Stimulated activated CD4-positive, alpha-beta T cell treated with anti-CD3 and anti-CD28 coated beads, Interleukin-4, amount 100 ng/mL, for 24 hours (primary cell): ENCODE measurements around the gene CATSPERD.
"Not testable (repeated sequence)": the region's sequence is repeated elsewhere in the genome, so short reads cannot be mapped to it uniquely, and the experiment has no call there.

Source experiments
- DNase-seq: peaks from one replicate; pipeline ENCODE4 v3.0.0-alpha.2; 2020

Gene CATSPERD

DNA sequence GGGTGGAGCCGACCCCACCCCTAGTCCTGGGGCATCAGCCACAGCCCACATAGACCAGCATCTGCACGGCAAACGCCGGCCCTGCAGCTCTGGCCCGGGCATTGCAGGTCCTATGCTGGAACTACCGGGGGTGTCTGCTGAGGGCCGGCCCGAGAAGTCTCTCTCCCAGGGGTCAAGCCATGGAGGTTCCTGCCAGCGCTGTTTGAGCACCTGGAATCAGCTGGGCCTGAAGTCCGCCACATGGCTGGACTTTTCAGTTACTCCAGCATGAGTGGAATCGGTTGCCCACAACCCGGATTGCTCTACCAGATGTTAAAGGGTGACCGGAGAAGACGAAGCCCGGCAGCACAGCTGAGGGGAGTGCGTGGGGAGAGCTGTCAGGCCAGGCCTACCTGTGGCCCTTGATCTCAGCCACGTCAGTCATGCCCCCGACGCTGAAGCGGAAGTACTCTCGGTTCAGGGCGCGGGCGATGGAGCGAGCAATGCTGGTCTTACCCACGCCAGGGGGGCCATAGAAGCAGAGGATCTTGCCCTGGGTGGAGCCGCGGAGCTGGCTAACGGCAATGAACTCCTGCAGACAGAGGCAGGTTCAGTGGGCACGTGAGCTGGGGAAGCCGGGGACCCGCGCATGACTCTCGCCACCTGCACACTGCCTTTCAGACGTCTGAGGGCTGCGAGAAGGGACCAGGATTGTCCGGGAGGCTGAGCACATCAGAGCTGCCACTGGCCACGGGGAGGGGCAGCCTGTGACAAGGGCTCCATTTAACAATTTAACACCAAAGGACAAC lies 21.6 kb upstream of the CATSPERD start:
- DNase-seq, result no peak

DNA sequence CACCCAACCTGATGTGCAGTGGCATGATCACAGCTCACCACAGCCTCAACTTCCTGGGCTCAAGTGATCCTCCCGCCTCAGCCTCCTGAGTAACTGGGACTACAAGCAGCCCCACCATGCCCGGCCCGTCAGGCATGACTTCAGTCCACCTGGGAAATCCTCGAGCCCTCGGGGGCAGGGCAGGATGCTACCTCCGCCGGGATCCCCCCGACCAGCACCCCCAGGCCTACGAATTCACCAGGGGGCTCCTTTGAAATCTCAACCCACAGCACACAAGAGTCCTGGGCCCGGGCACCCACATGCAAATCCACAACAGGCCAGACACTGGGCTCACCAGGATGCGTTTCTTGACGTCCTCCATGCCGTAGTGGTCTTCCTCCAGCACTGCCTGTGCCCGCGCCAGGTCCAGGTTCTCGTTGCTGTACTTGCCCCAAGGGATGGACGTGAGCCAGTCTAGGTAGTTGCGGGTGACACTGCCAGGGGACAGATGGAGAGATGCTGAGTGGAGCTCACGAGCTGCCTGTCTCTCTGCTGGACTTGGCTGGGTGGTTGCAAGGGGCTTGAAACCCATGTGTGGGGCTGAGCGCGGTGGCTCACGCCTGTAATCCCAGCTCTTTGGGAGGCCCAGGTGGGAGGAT lies 19.9 kb upstream of the CATSPERD start:
- DNase-seq, result no peak

DNA sequence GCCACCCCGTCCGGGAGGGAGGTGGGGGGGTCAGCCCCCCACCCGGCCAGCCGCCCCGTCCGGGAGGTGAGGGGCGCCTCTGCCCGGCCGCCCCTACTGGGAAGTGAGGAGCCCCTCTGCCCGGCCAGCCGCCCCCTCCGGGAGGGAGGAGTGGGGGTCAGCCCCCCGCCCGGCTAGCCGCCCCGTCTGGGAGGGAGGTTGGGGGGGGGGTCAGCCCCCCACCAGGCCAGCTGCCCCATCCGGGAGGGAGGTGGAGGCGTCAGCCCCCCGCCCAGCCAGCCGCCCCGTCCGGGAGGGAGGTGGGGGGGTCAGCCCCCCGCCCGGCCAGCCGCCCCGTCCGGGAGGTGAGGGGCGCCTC lies 18.4 kb upstream of the CATSPERD start:
- not testable (repeated sequence) for DNase-seq

DNA sequence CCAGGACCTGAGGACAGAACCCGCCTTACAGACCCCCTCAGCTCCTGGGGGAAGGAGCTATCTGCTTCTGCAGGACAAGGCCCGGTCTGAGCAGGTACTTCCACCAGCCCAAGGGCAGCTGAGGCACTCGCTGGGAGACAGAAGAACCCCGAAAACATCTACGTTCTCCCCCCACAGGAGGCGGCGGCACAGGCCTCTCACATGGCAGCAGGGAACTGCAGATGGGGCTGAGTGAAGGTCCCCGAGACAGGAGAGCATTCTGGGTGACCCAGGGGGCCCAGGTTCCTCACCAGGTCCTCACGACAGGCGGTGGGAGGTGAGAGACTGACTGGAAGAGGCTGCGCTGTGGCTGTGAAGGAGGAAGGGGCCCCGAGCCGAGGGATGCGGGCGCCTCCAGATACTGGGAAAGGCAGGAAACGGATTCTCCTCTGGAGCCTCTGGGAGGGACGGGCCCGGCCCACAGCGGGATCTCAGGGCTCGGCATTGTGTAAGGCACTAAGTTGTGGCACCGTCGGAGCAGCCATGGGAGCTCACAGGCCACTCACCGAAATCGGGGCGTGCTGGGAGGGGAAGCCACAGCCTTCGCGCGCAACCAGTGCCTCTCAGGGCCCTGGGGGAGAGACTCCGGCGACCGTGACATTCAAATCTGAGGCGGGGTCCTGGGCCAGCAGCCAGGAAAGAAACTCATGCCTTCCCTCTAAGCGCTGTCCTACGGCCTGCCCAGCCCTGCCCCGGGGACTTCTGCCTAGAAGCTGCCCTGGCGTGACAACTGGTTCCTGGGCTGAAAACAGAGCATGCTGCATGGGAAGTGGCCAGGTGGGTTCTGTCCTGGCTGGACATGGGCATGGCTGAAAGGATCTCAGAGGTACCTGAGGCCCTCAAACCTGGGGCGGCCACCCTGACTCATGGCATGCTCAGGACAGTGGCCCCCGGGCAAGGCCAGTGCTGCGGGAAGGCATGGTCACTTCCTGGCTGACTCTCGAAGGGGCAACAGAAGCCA lies 16.3 kb upstream of the CATSPERD start:
- DNase-seq, result no peak

DNA sequence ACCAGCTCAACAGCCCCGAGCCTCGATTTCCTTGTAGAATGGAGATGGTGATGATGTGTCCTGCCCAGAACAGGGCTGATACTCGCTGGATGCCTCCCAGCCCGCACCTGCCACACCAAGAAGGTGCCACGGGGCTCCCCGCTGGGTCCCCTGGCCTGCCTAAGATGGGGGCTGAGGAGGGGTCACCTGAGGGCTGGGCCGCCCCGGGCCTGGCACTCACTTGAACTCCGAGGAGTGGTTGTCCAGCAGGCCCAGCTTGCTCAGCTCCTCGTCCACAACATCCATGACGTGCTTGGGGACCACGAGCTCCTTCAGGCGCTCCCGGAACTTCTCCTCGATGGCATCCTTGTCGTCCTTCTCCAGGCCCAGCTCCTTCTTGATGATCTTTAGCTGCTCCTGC lies 14.9 kb upstream of the CATSPERD start:
- DNase-seq, result no peak

DNA sequence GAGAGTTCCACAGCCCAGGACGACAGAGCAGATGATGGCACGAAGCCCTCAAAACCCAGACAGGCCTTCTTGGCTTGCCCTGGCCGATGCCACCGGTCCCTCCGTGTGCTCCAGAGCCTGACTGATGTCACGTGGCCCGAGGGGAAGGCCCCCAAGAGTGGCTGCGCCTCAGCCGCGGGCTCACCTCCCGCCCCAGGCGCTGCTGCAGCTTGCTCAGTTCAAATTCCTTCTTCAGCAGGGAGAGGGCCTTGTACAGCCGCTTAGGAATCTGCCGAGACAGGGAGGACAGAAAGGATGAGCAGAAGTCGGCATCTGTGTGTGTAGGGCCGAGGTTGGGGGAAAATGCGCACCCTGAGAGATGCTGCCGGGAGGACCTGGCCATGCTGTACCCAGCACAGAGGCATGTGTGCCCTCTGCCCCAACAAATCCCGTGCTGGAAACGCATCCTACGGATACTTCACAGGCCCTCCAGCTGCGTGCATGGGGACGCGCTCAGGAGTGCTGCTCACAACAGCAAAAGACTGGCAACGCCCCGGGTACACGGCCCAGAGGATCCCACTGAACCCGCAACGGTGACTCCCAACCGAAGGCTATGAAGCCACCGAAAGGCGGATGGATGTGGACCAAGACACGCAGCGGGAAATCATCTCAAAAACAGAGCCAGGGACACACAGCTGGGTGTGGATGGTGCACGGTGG lies 13.4 kb upstream of the CATSPERD start:
- no peak for DNase-seq

DNA sequence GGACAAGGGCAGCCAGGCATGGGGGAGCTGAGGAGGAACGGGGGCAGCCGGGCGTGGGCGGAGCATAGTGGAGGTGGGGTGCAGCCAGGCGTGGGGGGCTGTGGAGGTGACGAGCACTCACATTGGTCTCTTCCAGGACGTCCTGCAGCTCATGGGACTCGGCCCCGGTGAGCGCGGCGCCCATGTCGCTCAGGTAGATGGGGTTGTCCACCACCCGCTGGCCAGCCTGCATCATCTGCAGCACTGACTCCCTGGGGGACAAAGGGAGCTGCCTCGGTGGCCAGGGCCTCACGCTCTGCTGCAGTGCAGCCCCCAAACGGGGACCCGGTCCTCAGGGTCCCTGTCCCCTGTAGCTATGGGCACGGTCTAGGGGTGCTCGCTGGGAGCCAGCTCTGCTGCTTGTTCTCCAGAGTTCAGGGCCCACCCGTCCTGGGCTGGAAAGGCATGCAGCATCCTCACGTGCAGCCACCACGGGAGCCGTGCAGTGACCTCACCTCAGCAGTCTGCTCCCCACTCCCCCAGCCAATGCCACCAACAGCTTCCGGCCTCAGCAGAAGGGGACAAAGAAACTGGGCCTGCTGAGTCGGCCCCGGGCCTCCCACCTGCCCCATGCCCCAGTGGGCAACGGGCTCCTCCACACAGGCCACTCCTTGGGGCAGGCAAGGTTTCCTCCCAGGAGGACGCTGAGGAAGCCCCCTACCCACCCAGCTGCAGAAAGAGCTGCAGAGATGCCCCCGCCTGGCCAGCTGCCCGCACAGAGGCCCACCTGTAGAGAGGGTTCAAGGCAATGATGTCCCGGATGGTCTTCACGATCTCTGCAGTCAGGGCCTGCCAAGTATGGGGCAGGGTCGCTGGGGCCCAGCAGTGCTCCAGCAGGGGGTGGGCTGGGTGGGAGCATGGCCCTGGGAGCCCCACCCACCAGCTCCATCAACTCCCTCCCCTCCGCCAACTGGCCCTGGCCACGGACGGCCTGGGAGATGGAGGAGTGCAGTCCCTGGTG lies 12.6 kb upstream of the CATSPERD start:
- DNase-seq, result no peak

DNA sequence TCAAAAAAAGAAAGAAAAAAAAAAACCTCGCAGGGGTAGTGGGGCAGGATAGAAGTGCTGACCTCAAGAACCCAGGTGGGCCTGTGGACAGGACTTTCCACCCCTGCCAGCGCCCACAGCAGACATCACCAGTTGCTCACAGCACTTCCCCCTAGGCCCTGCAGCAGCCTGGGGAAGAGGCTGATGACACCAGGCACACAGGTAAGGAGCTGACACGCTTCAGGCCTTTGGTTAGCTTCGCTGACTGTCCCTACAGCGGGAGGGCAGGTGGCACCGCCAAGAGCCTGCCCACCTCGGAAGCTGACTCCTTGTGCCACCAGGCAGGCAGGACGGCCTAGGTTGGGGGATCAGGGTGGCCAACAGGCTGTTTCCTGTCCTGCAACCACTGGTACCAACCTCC lies 9.4 kb upstream of the CATSPERD start:
- no peak for DNase-seq

DNA sequence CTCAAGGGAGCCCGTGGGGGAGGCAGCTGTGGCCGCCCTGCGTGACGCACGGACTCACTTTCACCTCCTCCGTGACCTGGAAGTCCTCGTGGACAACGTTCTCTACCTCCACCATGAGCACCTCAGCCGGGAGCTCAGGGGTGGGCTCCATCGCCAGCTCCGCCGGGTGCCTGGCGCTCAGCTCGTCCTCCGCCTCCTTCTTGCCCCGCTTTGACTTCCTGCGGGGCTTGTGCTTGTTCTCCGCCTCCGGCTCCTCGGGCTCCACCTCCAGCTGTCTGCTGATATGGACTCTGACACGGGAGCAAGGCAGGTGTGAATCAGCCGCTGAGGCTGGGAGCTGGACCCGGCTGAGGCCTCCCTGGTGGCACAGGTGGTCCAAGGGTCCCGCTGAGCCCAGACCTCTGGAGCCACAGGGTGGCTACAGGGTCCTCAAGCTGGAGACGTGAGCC lies 8.7 kb upstream of the CATSPERD start:
- DNase-seq, result no peak

DNA sequence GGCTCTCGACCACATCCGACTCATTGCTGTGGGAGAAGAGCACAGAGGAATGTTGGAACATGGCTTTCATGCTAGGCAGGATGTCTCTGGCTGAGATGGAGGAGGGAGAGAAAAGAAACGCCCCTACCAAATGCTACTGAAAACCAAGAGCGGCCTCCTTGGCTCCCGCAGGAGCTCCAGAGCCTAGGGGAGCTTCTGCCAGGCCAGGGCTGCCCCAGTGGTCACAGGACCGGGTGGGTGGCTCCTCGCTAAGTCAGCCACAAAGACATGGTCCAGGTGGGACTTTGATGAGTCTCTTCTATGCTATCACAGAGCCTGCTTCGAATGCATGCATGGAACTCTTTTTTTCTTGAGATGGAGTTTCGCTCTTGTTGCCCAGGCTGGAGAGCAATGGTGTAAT lies 7.2 kb upstream of the CATSPERD start:
- DNase-seq, result no peak

DNA sequence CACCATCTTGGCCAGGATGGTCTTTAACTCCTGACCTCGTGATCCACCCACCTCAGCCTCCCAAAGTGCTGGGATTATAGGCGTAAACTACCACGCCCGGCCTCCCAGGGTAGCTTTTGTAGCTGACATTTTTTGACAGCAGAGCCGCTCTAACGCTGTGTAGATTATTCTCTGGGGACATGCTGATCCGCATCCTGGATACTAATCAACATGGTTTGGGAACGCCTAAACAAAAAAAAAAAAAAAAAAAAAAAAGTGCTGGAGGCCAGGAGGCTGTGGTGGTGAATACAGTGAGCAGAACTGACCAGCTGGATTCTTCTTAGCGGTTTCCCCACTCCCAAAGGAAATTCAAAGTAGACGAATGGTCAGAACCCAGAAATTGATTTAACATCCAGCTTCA lies 5.6 kb upstream of the CATSPERD start:
- DNase-seq, result no peak

DNA sequence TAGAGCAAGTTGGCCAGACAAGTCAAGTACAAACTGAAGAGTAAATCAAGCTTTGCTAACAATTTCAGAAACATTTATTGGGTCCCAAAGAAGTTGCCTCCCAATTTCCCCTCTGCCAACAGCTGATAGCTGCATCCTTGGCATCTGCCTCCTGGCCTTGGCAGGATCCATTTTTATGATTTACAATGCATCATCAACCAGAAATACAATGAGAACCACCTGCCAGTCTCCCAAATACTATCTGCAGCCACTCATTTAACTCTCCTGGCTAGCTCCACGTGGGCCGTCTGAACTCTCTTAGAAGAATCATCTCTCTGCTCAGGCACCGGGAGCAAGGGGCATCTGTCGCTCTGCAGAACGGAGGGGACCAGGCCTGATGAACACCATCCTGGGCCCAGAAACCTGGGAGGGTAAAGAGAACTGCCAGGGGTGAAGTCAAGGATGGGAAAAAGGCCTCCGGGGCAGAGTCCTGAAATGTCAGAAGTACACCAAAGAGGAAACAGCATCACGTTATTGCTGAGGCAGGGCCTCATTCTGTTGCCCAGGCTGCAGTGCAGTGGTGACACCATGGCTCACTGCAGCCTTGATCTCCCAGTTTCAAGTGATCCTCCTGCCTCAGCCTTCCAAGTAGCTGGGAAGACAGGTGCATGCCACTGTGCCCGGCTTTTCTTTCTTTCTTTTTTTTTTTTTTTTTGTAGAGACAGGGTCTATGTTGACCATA lies 3.1 kb upstream of the CATSPERD start:
- DNase-seq, result no peak

DNA sequence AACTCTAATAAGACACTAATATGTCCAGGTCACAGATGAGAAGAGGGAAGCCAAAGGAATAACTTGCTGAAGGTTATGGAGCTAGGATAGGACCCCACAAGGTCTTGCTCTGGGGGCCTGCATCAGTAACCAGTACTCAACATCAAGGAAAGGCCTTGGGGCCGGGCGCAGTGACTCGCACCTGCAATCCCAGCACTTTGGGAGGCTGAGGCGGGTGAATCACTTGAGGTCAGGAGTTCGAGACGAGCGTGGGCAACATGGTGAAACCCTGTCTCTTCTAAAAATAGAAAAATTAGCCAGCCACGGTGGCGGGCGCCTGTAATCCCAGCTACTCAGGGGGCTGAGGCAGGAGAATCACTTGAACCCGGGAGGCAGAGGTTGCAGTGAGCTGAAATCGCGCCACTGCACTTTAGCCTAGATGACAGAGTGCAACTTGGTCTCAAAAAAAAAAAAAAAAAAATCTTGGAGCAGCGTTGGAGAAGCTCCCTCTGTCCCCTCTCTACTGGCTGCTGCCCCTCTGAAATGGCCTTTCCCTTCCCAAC lies 2.3 kb upstream of the CATSPERD start:
- peak; percentile 78 for DNase-seq

DNA sequence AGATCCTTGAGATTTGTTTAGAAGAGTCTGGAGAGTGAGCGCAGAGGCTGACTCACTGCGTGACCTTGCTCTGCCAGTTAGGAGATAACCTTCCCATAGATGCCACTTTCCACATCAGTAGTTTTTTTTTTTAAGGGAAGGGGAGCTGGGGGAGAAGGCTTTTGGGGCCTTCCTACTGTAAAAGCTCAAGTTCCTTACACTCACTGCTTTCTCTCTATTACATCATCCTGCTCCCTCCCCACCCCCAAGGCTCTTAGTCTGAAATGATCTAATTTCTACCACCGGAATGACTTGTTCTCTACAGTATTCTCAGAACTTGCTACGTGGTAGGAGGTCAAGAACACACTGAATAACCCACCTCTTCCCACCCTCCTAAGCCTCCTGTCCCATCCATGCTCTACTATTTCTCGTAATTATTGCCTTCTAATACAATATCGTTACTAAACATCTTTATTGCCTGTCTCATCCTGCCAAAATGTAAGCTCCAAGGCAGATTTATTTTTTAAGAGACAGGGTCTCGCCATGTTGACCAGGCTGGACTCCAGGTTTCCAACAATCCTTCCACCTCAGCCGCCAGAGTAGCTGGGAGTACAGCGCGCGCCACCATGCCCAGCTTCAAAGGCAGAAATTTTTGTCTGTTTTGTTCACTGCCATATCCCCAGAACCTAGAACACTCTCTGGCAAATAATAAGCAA lies 1.7 kb upstream of the CATSPERD start:
- peak; percentile 79 for DNase-seq

DNA sequence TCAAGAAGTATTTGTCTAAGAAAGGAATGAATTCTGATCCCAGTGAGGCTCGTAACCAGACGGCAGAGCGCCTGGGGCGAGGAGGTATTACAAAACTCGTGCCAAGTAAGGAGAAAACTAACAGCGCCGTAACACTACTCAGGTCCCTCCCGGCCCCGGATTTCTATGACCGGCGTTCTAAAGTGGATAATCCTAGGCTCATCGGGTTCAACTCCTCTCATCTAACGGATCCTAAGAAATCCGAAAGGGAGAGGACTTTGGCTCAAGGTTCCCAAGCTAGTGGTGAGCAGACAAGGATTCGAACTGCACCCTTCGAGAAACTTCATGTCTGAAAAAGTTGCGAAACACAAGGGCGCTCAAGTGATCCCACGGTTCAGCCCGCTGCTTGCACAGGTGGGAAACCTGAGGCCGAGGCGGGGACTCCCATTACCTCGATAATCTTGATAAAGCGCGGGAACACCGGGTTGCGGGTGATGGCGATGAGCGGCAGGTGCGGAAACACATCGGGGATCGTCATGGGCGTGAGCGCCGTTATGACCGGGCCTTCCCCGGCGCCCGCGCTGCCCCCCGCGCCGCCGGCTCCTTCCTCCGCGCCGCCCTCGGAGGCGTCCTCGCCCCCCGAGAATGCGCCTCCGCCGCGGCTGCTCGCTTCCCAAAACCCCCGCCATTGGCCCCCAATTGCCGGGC lies 1.0 kb upstream of the CATSPERD start:
- DNase-seq, result peak; percentile 31

DNA sequence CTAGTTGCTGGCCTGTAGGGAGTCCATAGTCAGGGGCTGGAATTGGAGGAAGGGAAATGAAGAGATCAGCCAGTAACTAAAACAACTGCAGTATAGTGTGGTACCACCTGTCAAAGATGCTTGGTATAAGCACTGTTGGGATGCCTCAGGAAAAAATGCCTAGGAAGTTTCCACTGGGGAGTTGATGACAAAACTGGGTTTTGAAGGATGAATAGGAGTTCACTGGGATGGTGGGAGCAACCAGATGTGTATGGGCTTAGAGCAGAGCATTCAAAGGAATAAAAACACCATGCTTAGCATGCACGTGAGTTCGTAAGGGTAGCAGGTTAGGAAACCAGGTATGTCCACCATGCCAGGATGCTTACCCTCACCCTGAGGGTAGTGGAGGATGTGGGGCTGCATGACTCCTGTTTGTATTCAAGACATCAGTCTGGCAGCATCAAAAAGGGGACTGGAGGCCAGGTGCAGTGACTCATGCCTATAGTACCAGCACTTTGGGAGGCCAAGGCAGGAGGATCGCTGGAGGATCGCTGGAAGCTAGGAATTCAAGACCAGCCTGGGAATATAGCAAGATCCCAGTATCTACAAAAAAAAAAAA lies 7.1 kb downstream of the CATSPERD start:
- no peak for DNase-seq

DNA sequence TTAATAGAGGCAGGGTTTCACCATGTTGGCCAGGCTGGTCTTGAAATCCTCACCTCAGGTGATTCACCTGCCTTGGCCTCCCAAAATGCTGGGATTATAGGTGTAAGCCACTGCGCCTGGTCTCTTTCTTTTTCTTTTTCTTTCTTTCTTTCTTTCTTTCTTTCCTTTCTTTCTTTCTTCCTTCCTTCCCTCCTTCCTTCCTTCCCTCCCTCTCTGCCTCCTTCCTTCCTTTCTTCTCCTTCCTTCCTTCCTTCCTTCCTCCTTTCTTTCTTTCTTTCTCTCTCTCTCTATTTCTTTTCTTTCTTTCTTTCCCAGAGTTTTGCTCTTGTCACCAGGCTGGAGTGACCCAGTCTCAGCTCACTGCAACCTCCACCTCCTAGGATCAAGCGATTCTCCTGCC lies 12.7 kb downstream of the CATSPERD start:
- not testable (repeated sequence) for DNase-seq

DNA sequence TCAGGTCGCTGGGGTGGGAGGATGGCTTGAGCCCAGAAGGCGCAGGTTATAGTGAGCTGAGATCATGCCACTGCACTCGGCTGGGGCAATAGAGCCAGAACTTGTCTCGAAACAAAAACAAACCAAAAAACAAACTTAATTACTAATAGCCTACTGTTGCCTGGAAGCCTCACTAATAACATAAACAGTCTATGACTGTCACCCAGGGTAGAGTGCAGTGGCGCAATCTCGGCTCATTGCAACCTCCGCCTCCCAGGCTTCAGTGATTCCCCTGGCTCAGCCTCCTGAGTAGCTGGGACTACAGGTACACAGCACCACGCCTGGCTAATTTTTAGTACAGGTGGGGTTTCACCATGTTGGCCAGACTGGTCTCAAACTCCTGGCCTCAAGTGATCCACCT lies 18.0 kb downstream of the CATSPERD start:
- DNase-seq, result no peak

DNA sequence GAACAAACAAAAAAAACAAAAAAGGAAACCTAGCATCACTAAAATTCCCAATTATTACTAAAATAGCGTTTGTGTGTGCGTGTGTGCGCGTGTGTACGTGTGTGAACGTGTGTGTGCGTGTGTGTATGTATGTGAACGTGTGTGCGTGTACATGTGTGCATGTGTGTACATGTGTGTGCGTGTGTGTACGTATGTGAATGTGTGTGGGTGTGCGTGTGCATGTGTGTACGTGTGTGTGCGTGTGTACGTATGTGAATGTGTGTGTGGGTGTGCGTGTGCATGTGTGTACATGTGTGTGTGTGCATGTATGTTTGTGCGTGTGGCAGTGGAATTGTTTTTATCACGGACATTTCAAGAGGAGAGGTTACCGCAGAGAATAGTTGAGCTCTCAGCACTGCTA lies 21.6 kb downstream of the CATSPERD start:
- DNase-seq, result no peak
